SIG-M5 (cell line): ENCODE data around the gene HHATL.

ENCODE experiments used
- DNase-seq: peaks from one replicate; lab custom pipeline; 2025; lab: John Stamatoyannopoulos, UW

Gene HHATL

GRCh38 chr3:42652611-42653302, 49.8 kb downstream of the HHATL start:
- no peak for DNase-seq

GRCh38 chr3:42652251-42652610, 50.4 kb downstream of the HHATL start:
- no peak for DNase-seq

GRCh38 chr3:42651248-42652091, 51.1 kb downstream of the HHATL start:
- no peak for DNase-seq

GRCh38 chr3:42649783-42650182, 52.8 kb downstream of the HHATL start:
- no peak for DNase-seq

- DNase-seq: no peak
Observed at GRCh38 chr3:42649006-42649405, 53.6 kb downstream of the HHATL start.

GRCh38 chr3:42647821-42648459, 54.7 kb downstream of the HHATL start:
- no peak for DNase-seq
